HEK293 (cell line): ENCODE results near the gene C19orf33.
A peak's percentile ranks its signal among the peaks of the same experiment; 100 is the strongest.

ENCODE experiments used
- FEZF1 ChIP-seq: fragments of 450-650 bp; formaldehyde crosslinking; IDR thresholded peaks from 2 replicates; pipeline ENCODE4 v1.5.1; 2016; ENCODE audit warnings: missing biosample characterization, missing genetic modification characterization
- KLF17 ChIP-seq: fragments of 450-650 bp; formaldehyde crosslinking; IDR thresholded peaks from 2 replicates; pipeline ENCODE4 v1.5.1; 2016; ENCODE audit warnings: missing biosample characterization, missing genetic modification characterization
- PATZ1 ChIP-seq: fragments of 450-650 bp; formaldehyde crosslinking; IDR thresholded peaks from 2 replicates; pipeline ENCODE4 v1.5.1; 2016; ENCODE audit warnings: missing biosample characterization, missing genetic modification characterization
- SCRT2 ChIP-seq: fragments of 450-650 bp; formaldehyde crosslinking; IDR thresholded peaks from 2 replicates; pipeline ENCODE4 v1.5.1; 2016; ENCODE audit warnings: missing biosample characterization, missing genetic modification characterization
- YY2 ChIP-seq: fragments of 450-650 bp; formaldehyde crosslinking; IDR thresholded peaks from 2 replicates; pipeline ENCODE4 v1.5.1; 2016; ENCODE audit warnings: missing biosample characterization, missing genetic modification characterization
- ZBTB17 ChIP-seq: fragments of 450-650 bp; formaldehyde crosslinking; IDR thresholded peaks from 2 replicates; pipeline ENCODE4 v1.5.1; 2016; ENCODE audit warnings: missing biosample characterization, missing genetic modification characterization
- ZBTB48 ChIP-seq: fragments of 450-650 bp; formaldehyde crosslinking; IDR thresholded peaks from 2 replicates; pipeline ENCODE4 v1.5.1; 2016; ENCODE audit warnings: missing biosample characterization, missing genetic modification characterization
- ZBTB7A ChIP-seq: fragments of 450-650 bp; formaldehyde crosslinking; IDR thresholded peaks from 2 replicates; pipeline ENCODE4 v1.5.1; 2016; ENCODE audit warnings: low read depth, missing biosample characterization, missing genetic modification characterization
- ZNF112 ChIP-seq: fragments of 450-650 bp; formaldehyde crosslinking; IDR thresholded peaks from 2 replicates; pipeline ENCODE4 v1.5.0; 2017; ENCODE audit warnings: missing biosample characterization, missing genetic modification characterization
- ZNF121 ChIP-seq: fragments of 450-650 bp; formaldehyde crosslinking; IDR thresholded peaks from 2 replicates; pipeline ENCODE4 v1.5.1; 2016; ENCODE audit warnings: missing biosample characterization, missing genetic modification characterization
- ZNF146 ChIP-seq: fragments of 450-650 bp; formaldehyde crosslinking; IDR thresholded peaks from 2 replicates; pipeline ENCODE4 v1.5.1; 2016; ENCODE audit warnings: missing biosample characterization, missing genetic modification characterization
- ZNF18 ChIP-seq: fragments of 450-650 bp; formaldehyde crosslinking; IDR thresholded peaks from 2 replicates; pipeline ENCODE4 v1.5.1; 2016; ENCODE audit warnings: missing biosample characterization, missing genetic modification characterization
- ZNF202 ChIP-seq: fragments of 450-650 bp; formaldehyde crosslinking; IDR thresholded peaks from 2 replicates; pipeline ENCODE4 v1.5.1; 2016; ENCODE audit warnings: missing biosample characterization, missing genetic modification characterization, borderline replicate concordance
- ZNF274 ChIP-seq, 2 experiments: fragments of 200-500 bp in 1 of 2; fragments of 450-650 bp in 1 of 2; sonication (Bioruptor generic) in 1 of 2; formaldehyde crosslinking in 1 of 2; IDR thresholded peaks; 2 replicates each; pipeline versions ENCODE4 v1.5.1 to v1.6.1; 2014 to 2016; ENCODE audit warnings: borderline replicate concordance in 1 of 2, inconsistent platforms in 1 of 2, low read length in 1 of 2, missing biosample characterization in 1 of 2, missing genetic modification characterization in 1 of 2
- ZNF280C ChIP-seq: fragments of 450-650 bp; formaldehyde crosslinking; IDR thresholded peaks from 2 replicates; pipeline ENCODE4 v1.5.1; 2016; ENCODE audit warnings: missing biosample characterization, missing genetic modification characterization
- ZNF48 ChIP-seq: fragments of 450-650 bp; formaldehyde crosslinking; IDR thresholded peaks from 2 replicates; pipeline ENCODE4 v1.5.1; 2016; ENCODE audit warnings: missing biosample characterization, missing genetic modification characterization
- ZNF518A ChIP-seq: fragments of 450-650 bp; formaldehyde crosslinking; conservative IDR thresholded peaks from 2 replicates; pipeline ENCODE4 v1.5.1; 2016; ENCODE audit warnings: low read depth, missing biosample characterization, missing genetic modification characterization
- ZNF548 ChIP-seq: fragments of 450-650 bp; formaldehyde crosslinking; IDR thresholded peaks from 2 replicates; pipeline ENCODE4 v1.5.1; 2016; ENCODE audit warnings: missing biosample characterization, missing genetic modification characterization
- ZNF610 ChIP-seq: fragments of 450-650 bp; formaldehyde crosslinking; IDR thresholded peaks from 2 replicates; pipeline ENCODE4 v1.5.1; 2016; ENCODE audit warnings: missing biosample characterization, missing genetic modification characterization, borderline replicate concordance
- ZNF629 ChIP-seq: fragments of 450-650 bp; formaldehyde crosslinking; IDR thresholded peaks from 2 replicates; pipeline ENCODE4 v1.5.1; 2017; ENCODE audit warnings: missing biosample characterization, missing genetic modification characterization
- ZNF639 ChIP-seq: fragments of 450-650 bp; formaldehyde crosslinking; IDR thresholded peaks from 2 replicates; pipeline ENCODE4 v1.5.1; 2016; ENCODE audit warnings: missing biosample characterization, missing genetic modification characterization
- ZSCAN16 ChIP-seq: fragments of 450-650 bp; formaldehyde crosslinking; IDR thresholded peaks from 2 replicates; pipeline ENCODE4 v1.5.1; 2016; ENCODE audit warnings: missing biosample characterization, missing genetic modification characterization

C19orf33 gene

GRCh38 chr19:38336638-38337359 lies 32.7 kb downstream of the C19orf33 start (continued):
- TF ChIP-seq ZNF610 (tag by site-specific recombination), result peak; percentile 91
- no peak for TF ChIP-seq FEZF1
- TF ChIP-seq ZNF112 (tag by site-specific recombination), result no peak
- peak; percentile 98 for TF ChIP-seq ZBTB17
- TF ChIP-seq ZNF274 (IDR thresholded peaks at IDR 0.05; ENCODE audit: low read length), result no peak
- no peak for TF ChIP-seq ZNF274 (tag by site-specific recombination; IDR thresholded peaks at IDR 0.05; ENCODE audit: borderline replicate concordance)
- peak; percentile 98 for TF ChIP-seq ZBTB7A (tag by site-specific recombination)
- no peak for TF ChIP-seq ZNF202 (tag by site-specific recombination)
- TF ChIP-seq ZNF548 (tag by site-specific recombination), result peak; percentile 60; the same call in 1 of the 2 replicates
- TF ChIP-seq ZNF146 (tag by site-specific recombination), result no peak
- peak; percentile 45; the same call in 1 of the 2 replicates for TF ChIP-seq ZSCAN16 (tag by site-specific recombination)
- peak; percentile 70; the same call in 1 of the 2 replicates for TF ChIP-seq ZNF629
- TF ChIP-seq ZNF18 (tag by site-specific recombination), result no peak
- TF ChIP-seq ZNF121 (tag by site-specific recombination), result peak; percentile 79; the same call in 1 of the 2 replicates
- TF ChIP-seq ZNF280C (tag by site-specific recombination), result no peak
- TF ChIP-seq ZNF48, result no peak
- peak; percentile 88 for TF ChIP-seq ZBTB48
- peak; percentile 75 for TF ChIP-seq ZNF639
- peak; percentile 82; the same call in 1 of the 2 replicates for TF ChIP-seq YY2 (tag by site-specific recombination)
- TF ChIP-seq PATZ1 (tag by site-specific recombination), result peak; percentile 100
- TF ChIP-seq SCRT2, result no peak
- TF ChIP-seq KLF17 (tag by site-specific recombination), result peak; percentile 73
- TF ChIP-seq ZNF518A (tag by site-specific recombination), result 0 out of 2 replicates have a peak, but pooled peaks have one; percentile 21
